Stimulated activated CD4-positive, alpha-beta T cell treated with anti-CD3 and anti-CD28 coated beads, Interleukin-2, amount 100 ng/mL, for 48 hours (primary cell): Measurements from ENCODE around the gene TNFAIP2.
"Not testable (repeated sequence)": the region's sequence is repeated elsewhere in the genome, so short reads cannot be mapped to it uniquely, and the experiment has no call there.

Experiments
- DNase-seq, 2 donors: peaks; one replicate each; pipeline ENCODE4 v3.0.0-alpha.2; 2020

Gene TNFAIP2

GRCh38 chr14:103136388-103137271 lies 13.4 kb downstream of the TNFAIP2 start:
- DNase-seq: no peak

GRCh38 chr14:103137689-103138300 lies 14.5 kb downstream of the TNFAIP2 start:
- DNase-seq: no peak

- no peak for DNase-seq
These were observed 15.3 kb downstream of the TNFAIP2 start for GRCh38 chr14:103138301-103139131.

GRCh38 chr14:103139132-103140025 lies 16.1 kb downstream of the TNFAIP2 start:
- DNase-seq: no peak

GRCh38 chr14:103140316-103141109 lies 17.3 kb downstream of the TNFAIP2 start:
- no peak for DNase-seq

GRCh38 chr14:103141117-103141796 lies 18.0 kb downstream of the TNFAIP2 start:
- peak; percentile 33 to 47 for DNase-seq

- DNase-seq: no peak
These were observed 18.8 kb downstream of the TNFAIP2 start for GRCh38 chr14:103142026-103142425.

GRCh38 chr14:103142721-103143302 lies 19.6 kb downstream of the TNFAIP2 start:
- DNase-seq: no peak

- DNase-seq: no peak
These were observed 20.2 kb downstream of the TNFAIP2 start for GRCh38 chr14:103143506-103143905.

- no peak for DNase-seq
These were observed 20.8 kb downstream of the TNFAIP2 start for GRCh38 chr14:103144085-103144484.

- DNase-seq: no peak
These were observed 23.0 kb downstream of the TNFAIP2 start for GRCh38 chr14:103146141-103146709.

GRCh38 chr14:103149351-103150237 lies 26.3 kb downstream of the TNFAIP2 start:
- DNase-seq: no peak

GRCh38 chr14:103151270-103151945 lies 28.1 kb downstream of the TNFAIP2 start:
- DNase-seq: no peak

GRCh38 chr14:103155010-103155409 lies 31.7 kb downstream of the TNFAIP2 start:
- DNase-seq: no peak

- not testable (repeated sequence) for DNase-seq
These were observed 32.2 kb downstream of the TNFAIP2 start for GRCh38 chr14:103155416-103155815.

- no peak for DNase-seq
These were observed 32.6 kb downstream of the TNFAIP2 start for GRCh38 chr14:103155826-103156394.

GRCh38 chr14:103156651-103157378 lies 33.6 kb downstream of the TNFAIP2 start:
- DNase-seq: no peak
